DND-41 (cell line): ENCODE results near the gene RUNX1.

Experiments
- CTCF ChIP-seq: IDR thresholded peaks from 2 replicates; pipeline ENCODE4 v1.5.1; 2012; ENCODE audit warnings: borderline replicate concordance, low read length, moderate library complexity, mild to moderate bottlenecking; ENCODE audit not compliant: poor library complexity, severe bottlenecking; ENCODE audit errors: extremely low read depth
- EZH2 ChIP-seq: IDR thresholded peaks from 3 replicates; pipeline ENCODE4 v1.6.1; 2012; ENCODE audit warnings: borderline replicate concordance, low read depth, mild to moderate bottlenecking, moderate library complexity, low read length, inconsistent platforms; ENCODE audit not compliant: severe bottlenecking

DNA sequence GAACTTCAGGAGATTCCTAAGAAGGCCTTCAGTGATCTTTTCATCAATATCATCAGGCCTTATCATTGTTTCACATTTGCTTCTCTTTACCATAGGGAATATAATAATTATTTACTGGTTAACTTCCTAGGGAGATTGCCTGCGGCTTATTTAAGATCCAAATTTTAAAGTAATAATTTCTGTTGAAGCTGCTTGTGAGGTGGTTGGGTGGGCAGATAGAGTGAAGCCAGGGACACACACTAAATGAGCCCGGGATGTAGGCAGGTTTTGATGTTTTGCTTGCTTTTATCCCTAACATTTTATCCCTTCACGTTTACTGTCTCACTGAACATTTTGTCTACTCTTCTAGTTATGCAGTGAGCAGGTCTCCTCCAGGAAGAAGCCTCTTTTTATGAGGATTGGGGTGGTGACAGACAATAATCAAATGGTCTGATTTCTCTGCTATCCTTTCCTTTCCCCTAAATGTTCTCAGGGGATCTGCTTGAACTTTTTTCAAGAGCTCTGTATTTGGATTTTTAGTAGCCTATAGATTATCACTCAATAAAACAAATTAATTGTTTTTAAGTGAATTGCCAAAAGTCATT lies 164.7 kb downstream of the RUNX1 start:
- TF ChIP-seq CTCF (no peak), EZH2 (no peak)
